ENCODE results near the gene FGF22.

The FGF22 gene

GRCh38 chr19:643736-644135 is 4.1 kb downstream of the FGF22 start:
- no peak for DNase-seq (ENCODE audit: low read depth)

- DNase-seq (ENCODE audit: low read depth): no peak
Measured at GRCh38 chr19:644363-644762, 4.7 kb downstream of the FGF22 start.

- DNase-seq (ENCODE audit: low read depth): no peak
Measured at GRCh38 chr19:644789-645188, 5.1 kb downstream of the FGF22 start.

GRCh38 chr19:645912-646778 is 6.5 kb downstream of the FGF22 start:
- no peak for DNase-seq (ENCODE audit: low read depth)

GRCh38 chr19:646779-647565 is 7.3 kb downstream of the FGF22 start:
- DNase-seq (ENCODE audit: low read depth): no peak

GRCh38 chr19:647566-648284 is 8.0 kb downstream of the FGF22 start:
- DNase-seq (ENCODE audit: low read depth): no peak

- no peak for DNase-seq (ENCODE audit: low read depth)
Measured at GRCh38 chr19:648305-648704, 8.6 kb downstream of the FGF22 start.

- no peak for DNase-seq (ENCODE audit: low read depth)
Measured at GRCh38 chr19:648904-649801, 9.5 kb downstream of the FGF22 start.

- DNase-seq (ENCODE audit: low read depth): no peak
Measured at GRCh38 chr19:650121-650520, 10.4 kb downstream of the FGF22 start.

- no peak for DNase-seq (ENCODE audit: low read depth)
Measured at GRCh38 chr19:651114-651818, 11.6 kb downstream of the FGF22 start.

- DNase-seq (ENCODE audit: low read depth): no peak
Measured at GRCh38 chr19:651991-652390, 12.3 kb downstream of the FGF22 start.

GRCh38 chr19:652467-653389 is 13.0 kb downstream of the FGF22 start:
- DNase-seq (ENCODE audit: low read depth): no peak

- no peak for DNase-seq (ENCODE audit: low read depth)
Measured at GRCh38 chr19:653425-653824, 13.7 kb downstream of the FGF22 start.

- DNase-seq (ENCODE audit: low read depth): no peak
Measured at GRCh38 chr19:655691-656090, 16.0 kb downstream of the FGF22 start.

GRCh38 chr19:656751-657559 is 17.3 kb downstream of the FGF22 start:
- no peak for DNase-seq (ENCODE audit: low read depth)

GRCh38 chr19:657611-658010 is 17.9 kb downstream of the FGF22 start:
- DNase-seq (ENCODE audit: low read depth): no peak

- no peak for DNase-seq (ENCODE audit: low read depth)
Measured at GRCh38 chr19:658059-658839, 18.6 kb downstream of the FGF22 start.
